Measurements from ENCODE around the gene XYLB.

XYLB gene

GRCh38 chr3:38314112-38314763, 32.3 kb upstream of the XYLB start:
- Histone ChIP-seq H3K27ac (no peak overlapping the region), H3K36me3 (no peaks in the 10 kb centered on the region), H3K4me1 (no peaks in the 10 kb centered on the region), H3K4me3 (no peak overlapping the region), H3K9me3 (no peaks in the 10 kb centered on the region), H3K27me3 (no peaks in the 10 kb centered on the region)
- no peak for TF ChIP-seq CTCF (IDR thresholded peaks at IDR 0.05)
- DNase-seq, result no peak
- intact Hi-C loops (cut with DNase I; ENCODE audit: low total_unique reads), result no loop called here

- Histone ChIP-seq H3K4me1 (no peaks in the 10 kb centered on the region), H3K27me3 (no peaks in the 10 kb centered on the region), H3K4me3 (no peak overlapping the region), H3K9me3 (no peaks in the 10 kb centered on the region), H3K27ac (no peak overlapping the region), H3K36me3 (no peaks in the 10 kb centered on the region)
- TF ChIP-seq CTCF (IDR thresholded peaks at IDR 0.05), result no peak
- intact Hi-C loops (cut with DNase I; ENCODE audit: low total_unique reads), result no loop called here
- no peak for DNase-seq
Observed at GRCh38 chr3:38314764-38315487, 31.7 kb upstream of the XYLB start.

GRCh38 chr3:38315488-38316230, 30.9 kb upstream of the XYLB start:
- Histone ChIP-seq H3K36me3 (no peaks in the 10 kb centered on the region), H3K27ac (no peak overlapping the region), H3K4me1 (no peaks in the 10 kb centered on the region), H3K9me3 (no peaks in the 10 kb centered on the region), H3K4me3 (no peak overlapping the region), H3K27me3 (no peaks in the 10 kb centered on the region)
- intact Hi-C loops (cut with DNase I; ENCODE audit: low total_unique reads), result no loop called here
- DNase-seq, result no peak
- TF ChIP-seq CTCF (IDR thresholded peaks at IDR 0.05), result no peak

- TF ChIP-seq CTCF (IDR thresholded peaks at IDR 0.05), result no peak
- intact Hi-C loops (cut with DNase I; ENCODE audit: low total_unique reads), result no loop called here
Observed at GRCh38 chr3:38316356-38317191, 30.0 kb upstream of the XYLB start.

GRCh38 chr3:38317192-38317759, 29.3 kb upstream of the XYLB start:
- Histone ChIP-seq H3K27me3 (no peaks in the 10 kb centered on the region), H3K4me1 (no peaks in the 10 kb centered on the region), H3K4me3 (no peak overlapping the region), H3K27ac (no peak overlapping the region), H3K9me3 (no peaks in the 10 kb centered on the region), H3K36me3 (no peaks in the 10 kb centered on the region)
- intact Hi-C loops (cut with DNase I; ENCODE audit: low total_unique reads), result no loop called here
- TF ChIP-seq CTCF (IDR thresholded peaks at IDR 0.05), result no peak
- no peak for DNase-seq

More at GRCh38 chr3:38316356-38317191, 30.0 kb upstream of the XYLB start:
- H3K27ac ChIP-seq, result no peak overlapping the region
- no peak for DNase-seq
- H3K4me3 ChIP-seq, result no peak overlapping the region
- no peaks in the 10 kb centered on the region for H3K36me3 ChIP-seq
- no peaks in the 10 kb centered on the region for H3K9me3 ChIP-seq
- H3K27me3 ChIP-seq, result no peaks in the 10 kb centered on the region
- no peaks in the 10 kb centered on the region for H3K4me1 ChIP-seq
